ENCODE measurements around the gene NRF1.

The NRF1 gene

DNA sequence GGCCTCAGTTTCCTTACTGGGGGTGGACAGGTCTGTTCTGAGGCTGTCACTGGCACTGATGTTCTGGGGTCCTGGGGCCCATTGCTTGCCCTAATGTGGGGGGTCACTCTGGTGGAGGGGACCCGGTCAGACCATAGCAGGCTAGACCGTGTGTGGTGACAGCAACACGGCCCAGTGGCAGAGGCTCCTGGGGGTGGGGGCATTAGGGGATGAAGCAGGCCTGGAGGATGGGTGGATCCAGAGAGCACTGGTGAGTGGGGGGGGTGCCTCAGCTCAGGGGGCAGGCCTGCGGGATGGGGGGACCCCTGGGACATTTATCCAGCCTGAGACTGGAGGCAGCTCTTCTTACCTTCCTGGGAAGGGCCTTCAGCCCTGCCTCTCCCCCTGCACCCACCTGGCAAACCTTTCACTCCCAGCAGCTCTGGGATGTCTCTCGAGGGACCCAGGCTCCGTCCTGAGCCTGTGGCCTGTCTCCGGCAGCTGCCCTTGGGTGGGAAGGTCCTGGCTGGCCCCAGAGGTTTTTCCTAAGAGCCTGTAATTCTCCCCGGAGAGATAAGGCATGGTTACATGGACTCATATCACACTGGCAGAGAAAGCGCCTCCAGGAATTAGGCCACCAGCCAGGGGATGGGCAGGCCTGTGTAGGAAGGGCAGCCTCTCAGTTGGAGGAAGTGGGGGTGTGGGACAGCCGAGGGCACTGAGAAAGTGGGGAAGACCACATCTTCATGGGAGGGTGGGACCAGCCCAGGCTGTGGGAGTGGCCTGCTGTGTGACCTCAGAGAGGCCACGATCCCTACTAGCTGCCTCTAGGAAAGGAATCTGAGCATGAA is 193.6 kb downstream of the NRF1 start:
- DNase-seq: no peak
